WERI-Rb-1 (cell line): ENCODE data around the gene CNDP2.

Experiments
- DNase-seq: peaks from one replicate; pipeline ENCODE4 v3.0.0-alpha.2; 2020
- H3K27ac ChIP-seq: fragments of 250-450 bp; sonication (Bioruptor Pico); 2 replicates; pipeline ENCODE4 v1.5.1; 2020; ENCODE audit warnings: mild to moderate bottlenecking, moderate library complexity
- H3K27me3 ChIP-seq: fragments of 250-450 bp; sonication (Bioruptor Pico); 2 replicates; pipeline ENCODE4 v1.5.1; 2021; ENCODE audit warnings: mild to moderate bottlenecking, low read depth, moderate library complexity; ENCODE audit not compliant: insufficient read depth, severe bottlenecking
- H3K36me3 ChIP-seq: fragments of 250-450 bp; sonication (Bioruptor Pico); 2 replicates; pipeline ENCODE4 v1.5.1; 2020; ENCODE audit warnings: mild to moderate bottlenecking, moderate library complexity
- H3K4me3 ChIP-seq: 2 replicates; pipeline ENCODE4 v1.5.1; 2011; ENCODE audit warnings: low read depth, mild to moderate bottlenecking, control low read depth, low read length
- H3K9me3 ChIP-seq: fragments of 250-450 bp; sonication (Bioruptor Pico); 2 replicates; pipeline ENCODE4 v1.5.1; 2021; ENCODE audit warnings: mild to moderate bottlenecking, moderate library complexity; ENCODE audit not compliant: severe bottlenecking
- CTCF ChIP-seq: IDR thresholded peaks from 2 replicates; pipeline ENCODE4 v1.5.1; 2011; ENCODE audit warnings: low read depth, mild to moderate bottlenecking, control low read depth, inconsistent platforms, low read length

The CNDP2 gene

DNA sequence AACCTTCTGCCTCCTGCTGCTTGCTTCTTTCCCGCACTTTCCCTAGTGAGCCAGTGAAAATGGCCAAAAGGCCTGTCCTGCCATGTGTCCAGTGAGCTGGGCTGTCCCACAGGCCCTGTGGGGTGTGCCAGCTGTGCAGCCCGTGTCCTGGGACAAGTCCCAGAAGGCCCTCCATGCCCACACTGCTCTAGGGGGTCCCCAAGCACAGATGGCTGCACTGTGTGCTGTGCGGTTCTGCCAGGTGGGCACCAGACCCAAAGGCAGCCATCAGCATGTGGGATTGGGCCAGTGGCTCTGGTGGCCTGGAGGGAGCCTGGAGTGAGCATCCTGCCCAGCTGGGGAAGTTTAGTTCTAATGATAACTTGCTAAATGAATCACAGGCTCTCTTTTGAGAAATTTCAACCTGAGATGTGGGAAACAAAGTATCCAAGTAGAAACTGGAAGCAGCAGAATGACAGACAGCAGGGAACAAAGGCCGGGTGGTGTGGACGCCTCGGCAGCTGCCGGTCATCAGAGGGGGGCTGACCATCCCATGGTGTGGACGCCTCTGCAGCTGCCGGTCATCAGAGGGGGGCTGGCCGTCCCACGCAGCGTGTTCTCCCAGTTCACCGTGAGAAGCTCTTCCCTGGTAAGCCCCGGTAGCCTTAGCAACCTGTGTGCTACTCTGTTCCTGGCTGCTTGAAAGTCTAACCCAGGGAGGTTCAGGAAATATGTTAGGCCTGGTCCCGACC lies 9.9 kb upstream of the CNDP2 start:
- no peaks in the 10 kb centered on the region for H3K9me3 ChIP-seq
- no peak for TF ChIP-seq CTCF
- H3K4me3 ChIP-seq, result no peak overlapping the region
- DNase-seq, result no peak
- no peaks in the 10 kb centered on the region for H3K36me3 ChIP-seq
- no peaks in the 10 kb centered on the region for H3K27me3 ChIP-seq
- H3K27ac ChIP-seq, result no peak overlapping the region

- no peak overlapping the region for H3K4me3 ChIP-seq
- H3K27me3 ChIP-seq, result no peaks in the 10 kb centered on the region
- H3K27ac ChIP-seq, result no peak overlapping the region
- no peaks in the 10 kb centered on the region for H3K36me3 ChIP-seq
- no peak for DNase-seq
- H3K9me3 ChIP-seq, result no peaks in the 10 kb centered on the region
- TF ChIP-seq CTCF, result no peak
Observed at GRCh38 chr18:74488354-74488753, 7.8 kb upstream of the CNDP2 start.

DNA sequence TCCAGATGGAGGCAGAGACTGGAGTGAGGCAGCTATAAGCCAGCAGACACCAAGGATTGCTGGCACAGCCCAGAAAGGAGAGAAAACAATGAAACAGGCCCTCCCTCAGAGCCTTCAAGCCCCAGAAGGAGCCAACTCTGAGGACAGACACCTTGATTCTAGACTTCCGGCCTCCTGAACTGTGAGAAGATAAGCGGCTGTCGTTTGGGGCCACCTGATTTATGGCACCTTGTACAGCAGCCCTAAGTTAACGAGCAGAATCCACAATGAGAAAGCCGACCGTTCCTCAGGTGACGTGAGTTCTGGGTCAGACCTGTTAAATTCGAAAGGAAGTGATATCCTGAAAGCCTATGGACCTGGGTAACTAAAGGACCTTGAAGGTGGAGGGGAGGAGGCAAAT lies 7.3 kb upstream of the CNDP2 start:
- TF ChIP-seq CTCF, result no peak
- no peak overlapping the region for H3K4me3 ChIP-seq
- no peaks in the 10 kb centered on the region for H3K36me3 ChIP-seq
- no peak for DNase-seq
- H3K27me3 ChIP-seq, result no peaks in the 10 kb centered on the region
- H3K27ac ChIP-seq, result no peak overlapping the region
- no peaks in the 10 kb centered on the region for H3K9me3 ChIP-seq

GRCh38 chr18:74489676-74490075 lies 6.5 kb upstream of the CNDP2 start:
- Histone ChIP-seq H3K4me3 (no peak overlapping the region), H3K27ac (no peak overlapping the region), H3K36me3 (no peaks in the 10 kb centered on the region), H3K27me3 (no peaks in the 10 kb centered on the region), H3K9me3 (no peaks in the 10 kb centered on the region)
- no peak for TF ChIP-seq CTCF
- DNase-seq, result no peak

GRCh38 chr18:74492259-74492658 lies 3.9 kb upstream of the CNDP2 start:
- peaks cover 2% of the 10 kb centered on the region for H3K36me3 ChIP-seq
- no peak overlapping the region for H3K27ac ChIP-seq
- H3K27me3 ChIP-seq, result no peaks in the 10 kb centered on the region
- no peak overlapping the region for H3K4me3 ChIP-seq
- no peaks in the 10 kb centered on the region for H3K9me3 ChIP-seq
- TF ChIP-seq CTCF, result no peak
- DNase-seq, result no peak

GRCh38 chr18:74493689-74494088 lies 2.5 kb upstream of the CNDP2 start:
- H3K9me3 ChIP-seq, result no peaks in the 10 kb centered on the region
- H3K36me3 ChIP-seq, result peaks cover 15% of the 10 kb centered on the region
- H3K27me3 ChIP-seq, result no peaks in the 10 kb centered on the region
- peak; percentile 82 for TF ChIP-seq CTCF
- no peak overlapping the region for H3K27ac ChIP-seq
- peak; percentile 72 for DNase-seq
- no peak overlapping the region for H3K4me3 ChIP-seq
